SK-N-SH (cell line): ENCODE data around the gene SLC35F1.

ENCODE experiments used
- EP300 ChIP-seq, 2 experiments: IDR thresholded peaks; 2 replicates each; pipeline versions ENCODE4 v1.4.0 to v1.6.1; 2012; ENCODE audit warnings: borderline replicate concordance in 1 of 2, low read depth in 1 of 2, low read length in 1 of 2
- EZH2phosphoT487 ChIP-seq: fragments of 200-600 bp; sonication (generic); IDR thresholded peaks from 2 replicates; pipeline ENCODE4 v1.6.1; 2017; ENCODE audit warnings: low read depth, mixed run types, mild to moderate bottlenecking, antibody characterized with exemption, moderate library complexity, borderline replicate concordance
- FOSL2 ChIP-seq: IDR thresholded peaks from 2 replicates; pipeline ENCODE4 v1.4.0; 2012; ENCODE audit warnings: low read depth, mild to moderate bottlenecking, moderate library complexity, borderline replicate concordance
- FOXJ3 ChIP-seq: sonication (generic); formaldehyde crosslinking; IDR thresholded peaks from 2 replicates; pipeline ENCODE4 v1.5.1; 2020; ENCODE audit warnings: mild to moderate bottlenecking, missing genetic modification reagents
- FOXM1 ChIP-seq: IDR thresholded peaks from 2 replicates; pipeline ENCODE4 v1.4.0; 2012; ENCODE audit warnings: low read depth, mild to moderate bottlenecking
- GATA2 ChIP-seq: sonication (generic); formaldehyde crosslinking; IDR thresholded peaks from 2 replicates; pipeline ENCODE4 v1.5.0; 2020; ENCODE audit warnings: mild to moderate bottlenecking, missing genetic modification reagents
- POLR2AphosphoS5 ChIP-seq: IDR thresholded peaks from 2 replicates; pipeline ENCODE4 v1.6.1; 2012; ENCODE audit warnings: low read depth, low read length
- RCOR1 ChIP-seq: fragments of 150-350 bp; IDR thresholded peaks from 2 replicates; pipeline ENCODE4 v1.6.1; 2017; ENCODE audit warnings: antibody characterized with exemption, low read length
- RXRA ChIP-seq: IDR thresholded peaks from 2 replicates; pipeline ENCODE4 v1.4.0; 2012; ENCODE audit warnings: low read depth, mild to moderate bottlenecking, borderline replicate concordance
- SIN3A ChIP-seq: IDR thresholded peaks from 2 replicates; pipeline ENCODE4 v1.6.1; 2012; ENCODE audit warnings: low read depth, mild to moderate bottlenecking, low read length, moderate library complexity, borderline replicate concordance
- SMC3 ChIP-seq: IDR thresholded peaks from 2 replicates; pipeline ENCODE4 v1.6.1; 2012; ENCODE audit warnings: low read depth, low read length, improper control_type of control experiment
- TCF12 ChIP-seq: IDR thresholded peaks from 2 replicates; pipeline ENCODE4 v1.4.0; 2012
- TEAD4 ChIP-seq: IDR thresholded peaks from 2 replicates; pipeline ENCODE4 v1.4.0; 2012; ENCODE audit warnings: mild to moderate bottlenecking, borderline replicate concordance; ENCODE audit not compliant: insufficient read depth
- TF ChIP-seq, protein P1 (sequence below): fragments of 200-600 bp; sonication (generic); IDR thresholded peaks from 2 replicates; pipeline ENCODE4 v1.6.1; 2017; ENCODE audit warnings: antibody characterized with exemption, mild to moderate bottlenecking, moderate library complexity

GRCh38 chr6:118333772-118334171 lies 426.7 kb downstream of the SLC35F1 start:
- TF ChIP-seq, protein P1, sequence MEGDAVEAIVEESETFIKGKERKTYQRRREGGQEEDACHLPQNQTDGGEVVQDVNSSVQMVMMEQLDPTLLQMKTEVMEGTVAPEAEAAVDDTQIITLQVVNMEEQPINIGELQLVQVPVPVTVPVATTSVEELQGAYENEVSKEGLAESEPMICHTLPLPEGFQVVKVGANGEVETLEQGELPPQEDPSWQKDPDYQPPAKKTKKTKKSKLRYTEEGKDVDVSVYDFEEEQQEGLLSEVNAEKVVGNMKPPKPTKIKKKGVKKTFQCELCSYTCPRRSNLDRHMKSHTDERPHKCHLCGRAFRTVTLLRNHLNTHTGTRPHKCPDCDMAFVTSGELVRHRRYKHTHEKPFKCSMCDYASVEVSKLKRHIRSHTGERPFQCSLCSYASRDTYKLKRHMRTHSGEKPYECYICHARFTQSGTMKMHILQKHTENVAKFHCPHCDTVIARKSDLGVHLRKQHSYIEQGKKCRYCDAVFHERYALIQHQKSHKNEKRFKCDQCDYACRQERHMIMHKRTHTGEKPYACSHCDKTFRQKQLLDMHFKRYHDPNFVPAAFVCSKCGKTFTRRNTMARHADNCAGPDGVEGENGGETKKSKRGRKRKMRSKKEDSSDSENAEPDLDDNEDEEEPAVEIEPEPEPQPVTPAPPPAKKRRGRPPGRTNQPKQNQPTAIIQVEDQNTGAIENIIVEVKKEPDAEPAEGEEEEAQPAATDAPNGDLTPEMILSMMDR, result no peak
- no peak for TF ChIP-seq FOXJ3
- TF ChIP-seq TCF12, result no peak
- no peak for TF ChIP-seq RCOR1
- no peak for TF ChIP-seq SIN3A
- TF ChIP-seq POLR2AphosphoS5, result no peak
- no peak for TF ChIP-seq SMC3
- no peak for TF ChIP-seq EZH2phosphoT487
- TF ChIP-seq FOSL2, result no peak
- no peak for TF ChIP-seq TEAD4
- no peak for TF ChIP-seq EP300 (IDR thresholded peaks at IDR 0.05; ENCODE audit: borderline replicate concordance in 1 of 2, low read depth in 1 of 2, low read length in 1 of 2)
- TF ChIP-seq RXRA, result no peak
- TF ChIP-seq GATA2, result no peak
- TF ChIP-seq FOXM1, result no peak
